ENCODE data around the gene INTS4. TPM values are rescaled to one million over a fixed set of nuclear protein-coding genes. Genes with fewer than 3 reads are reported as not detected.
"Not testable (repeated sequence)": the region's sequence is repeated elsewhere in the genome, so short reads cannot be mapped to it uniquely, and the experiment has no call there.

INTS4 gene
- 10 to 100 TPM; 32.2 to 49.2 (median 40.0) TPM for total RNA-seq

- no peaks in the 10 kb centered on the region for H3K9me3 ChIP-seq
- H3K4me1 ChIP-seq, result peaks cover 0 to 33% (median 14%) of the 10 kb centered on the region in 4 donors
- TF ChIP-seq POLR2A (IDR thresholded peaks at IDR 0.05) (peak; percentile 44 to 73), EP300 (IDR thresholded peaks at IDR 0.05) (peak; percentile 57 to 94), CTCF (IDR thresholded peaks at IDR 0.05) (peak in 2 of 5 experiments; percentile 2 to 46)
- 0 to 1% methylated on average over 47 of the region's 47 CpGs for WGBS, 2 donors
- no peaks in the 10 kb centered on the region for H3K27me3 ChIP-seq
- H3K27ac ChIP-seq, result peak within 1 kb of the TSS; percentile 65 to 89 (median 78)
- peak within 1 kb of the TSS; percentile 46 to 72 (median 66) for H3K4me3 ChIP-seq
- peaks cover 0 to 21% (median 0%) of the 10 kb centered on the region in 3 donors for H3K36me3 ChIP-seq
- DNase-seq (ENCODE audit: low spot score in 2 of 2), result peak; percentile 96 to 97
Observed at GRCh38 chr11:77994434-77995362, at the start of gene INTS4. Gene INTS4, minus strand, starts transcription at chr11:77994668. Its CDS starts 25 bp downstream, at chr11:77994643.

GRCh38 chr11:78041843-78042440, 47.5 kb upstream of the INTS4 start:
- TF ChIP-seq POLR2A (IDR thresholded peaks at IDR 0.05), result no peak
- no peak for TF ChIP-seq CTCF (IDR thresholded peaks at IDR 0.05)
- TF ChIP-seq EP300 (IDR thresholded peaks at IDR 0.05), result no peak
- no peak overlapping the region for H3K27ac ChIP-seq
- H3K9me3 ChIP-seq, result no peaks in the 10 kb centered on the region

GRCh38 chr11:78041380-78041719, 46.9 kb upstream of the INTS4 start:
- not testable (repeated sequence) for H3K27ac ChIP-seq
- peaks cover 0 to 37% (median 22%) of the 10 kb centered on the region in 4 donors for H3K4me1 ChIP-seq

More at GRCh38 chr11:78041843-78042440, 47.5 kb upstream of the INTS4 start:
- no peak for DNase-seq (ENCODE audit: low spot score in 2 of 2)
- no peaks in the 10 kb centered on the region for H3K27me3 ChIP-seq
- peaks cover 0 to 37% (median 23%) of the 10 kb centered on the region in 4 donors for H3K4me1 ChIP-seq
- H3K4me3 ChIP-seq, result no peak overlapping the region
- 93 to 96% methylated on average over 14 of the region's 14 CpGs for WGBS, 2 donors
- no peaks in the 10 kb centered on the region for H3K36me3 ChIP-seq

GRCh38 chr11:78040691-78041379, 46.4 kb upstream of the INTS4 start:
- WGBS, 2 donors, result 89 to 94% methylated on average over 15 of the region's 15 CpGs

More at GRCh38 chr11:78041380-78041719, 46.9 kb upstream of the INTS4 start:
- not testable (repeated sequence) for H3K4me3 ChIP-seq; H3K27me3 ChIP-seq; DNase-seq (ENCODE audit: low spot score in 2 of 2); H3K36me3 ChIP-seq; H3K9me3 ChIP-seq
- WGBS, 2 donors, result 91 to 92% methylated on average over 8 of the region's 8 CpGs

More at GRCh38 chr11:78040691-78041379, 46.4 kb upstream of the INTS4 start:
- DNase-seq (ENCODE audit: low spot score in 2 of 2), result no peak
- peaks cover 0 to 35% (median 21%) of the 10 kb centered on the region in 4 donors for H3K4me1 ChIP-seq
- no peak overlapping the region for H3K4me3 ChIP-seq
- H3K27ac ChIP-seq, result peak overlapping the region in 2 of 4 donors; percentile 62 to 72
- no peaks in the 10 kb centered on the region for H3K9me3 ChIP-seq
- no peaks in the 10 kb centered on the region for H3K27me3 ChIP-seq
- H3K36me3 ChIP-seq, result no peaks in the 10 kb centered on the region
- TF ChIP-seq CTCF (IDR thresholded peaks at IDR 0.05), result no peak
- TF ChIP-seq EP300 (IDR thresholded peaks at IDR 0.05), result no peak
- TF ChIP-seq POLR2A (IDR thresholded peaks at IDR 0.05), result no peak
